Sigmoid colon (tissue), 7 donors: ENCODE measurements around the gene FRYL. TPM values are rescaled to one million over a fixed set of nuclear protein-coding genes. Genes with fewer than 3 reads are reported as not detected.

ENCODE experiments used
- DNase-seq: peaks from one replicate; pipeline ENCODE4 v3.0.0-alpha.2; 2019
- H3K27ac ChIP-seq, 4 donors: fragments of 200-600 bp; sonication (generic); one replicate each; pipeline ENCODE4 v1.5.1; 2016 to 2019; ENCODE audit warnings: mild to moderate bottlenecking in 1 of 4
- H3K27me3 ChIP-seq, 3 donors: fragments of 200-600 bp; sonication (generic); one replicate each; pipeline ENCODE4 v1.5.1; 2019; ENCODE audit warnings: mild to moderate bottlenecking in 1 of 3
- H3K36me3 ChIP-seq, 4 donors: fragments of 200-600 bp; sonication (generic); one replicate each; pipeline ENCODE4 v1.5.1; 2016 to 2019
- H3K4me1 ChIP-seq, 4 donors: fragments of 200-600 bp; sonication (generic); one replicate each; pipeline ENCODE4 v1.5.1; 2017 to 2019
- H3K4me3 ChIP-seq, 4 donors: fragments of 200-600 bp; sonication (generic); one replicate each; pipeline ENCODE4 v1.5.1; 2017 to 2019; ENCODE audit warnings: mild to moderate bottlenecking in 2 of 4, moderate library complexity in 1 of 4
- H3K9me3 ChIP-seq, 4 donors: fragments of 200-600 bp in 3 of 4; sonication (generic) in 3 of 4; one replicate each; pipeline versions ENCODE4 v1.5.1 to v1.6.1; 2013 to 2019
- CTCF ChIP-seq, 4 experiments: fragments of 450-650 bp in 3 of 4; fragments of 200-600 bp in 1 of 4; IDR thresholded peaks; one replicate each; pipeline ENCODE4 v1.5.1; 2016 to 2019; ENCODE audit warnings: antibody characterized with exemption in 4 of 4, mild to moderate bottlenecking in 3 of 4, moderate library complexity in 2 of 4
- EP300 ChIP-seq, 4 donors: sonication (generic); formaldehyde crosslinking; IDR thresholded peaks; one replicate each; pipeline ENCODE4 v1.6.1; 2017; ENCODE audit warnings: antibody characterized with exemption in 4 of 4
- POLR2A ChIP-seq, 2 donors: fragments of 450-650 bp; IDR thresholded peaks; one replicate each; pipeline ENCODE4 v1.6.1; 2016; ENCODE audit warnings: antibody characterized with exemption in 2 of 2, mild to moderate bottlenecking in 2 of 2, moderate library complexity in 2 of 2
- POLR2AphosphoS5 ChIP-seq, 4 donors: sonication (generic); formaldehyde crosslinking; IDR thresholded peaks; one replicate each; pipeline ENCODE4 v1.6.1; 2017; ENCODE audit warnings: antibody characterized with exemption in 4 of 4
- WGBS, 2 donors: extraction: QIAGEN DNeasy Blood & Tissue Kit; methylation state at CpG; one replicate each; pipeline ENCODE4 v1.1.7; 2013; 5-methylcytosine and 5-hydroxymethylcytosine counted together
- intact Hi-C: fragments of 100-400 bp; cut with DNase I; formaldehyde crosslinking; loops from one replicate; pipeline ENCODE4 v1.15.1; 2023
- polyA plus RNA-seq, 3 donors: library from polyadenylated mRNA; stranded (reverse); fragments of 200-250 nt; gene quantifications; one replicate each; pipeline ENCODE4 v1.2.3, GENCODE V29; 2013
- total RNA-seq, 4 donors: library from RNA; depleted of rRNA; stranded (reverse); fragments of >200 nt; gene quantifications; one replicate each; pipeline ENCODE4 v1.1.0, GENCODE V29; 2016
- donor health status: healthy with polysubstance abuse.
- donor health status: Bipolar disorder and iron deficiency.
- donor health status: healthy.

FRYL gene
- total and polyA plus RNA-seq, 7 donors, result 41.4 to 72.4 (median 55.0) TPM

- Histone ChIP-seq H3K4me3 (no peak overlapping the region), H3K27me3 (no peaks in the 10 kb centered on the region), H3K27ac (no peak overlapping the region), H3K9me3 (no peaks in the 10 kb centered on the region), H3K4me1 (no peaks in the 10 kb centered on the region), H3K36me3 (peaks cover 15 to 94% (median 44%) of the 10 kb centered on the region in 4 donors)
- TF ChIP-seq POLR2AphosphoS5 (IDR thresholded peaks at IDR 0.05) (no peak), CTCF (IDR thresholded peaks at IDR 0.05) (no peak), EP300 (IDR thresholded peaks at IDR 0.05) (no peak), POLR2A (IDR thresholded peaks at IDR 0.05) (no peak)
- 79 to 83% methylated on average over 3 of the region's 3 CpGs for WGBS, 2 donors
- no peak for DNase-seq
- intact Hi-C loops, result no loop called here
Observed at GRCh38 chr4:48543796-48544195, 236.3 kb downstream of the FRYL start.

GRCh38 chr4:48542888-48543287 lies 237.2 kb downstream of the FRYL start:
- no peaks in the 10 kb centered on the region for H3K4me1 ChIP-seq
- peaks cover 15 to 85% (median 38%) of the 10 kb centered on the region in 4 donors for H3K36me3 ChIP-seq
- no peaks in the 10 kb centered on the region for H3K9me3 ChIP-seq
- H3K4me3 ChIP-seq, result no peak overlapping the region
- no peak for DNase-seq
- intact Hi-C loops, result no loop called here
- no peak overlapping the region for H3K27ac ChIP-seq
- WGBS, 2 donors, result 96% methylated on average over 2 of the region's 2 CpGs
- H3K27me3 ChIP-seq, result no peaks in the 10 kb centered on the region
- no peak for TF ChIP-seq CTCF (IDR thresholded peaks at IDR 0.05)
- TF ChIP-seq POLR2AphosphoS5 (IDR thresholded peaks at IDR 0.05), result no peak
- TF ChIP-seq POLR2A (IDR thresholded peaks at IDR 0.05), result no peak
- no peak for TF ChIP-seq EP300 (IDR thresholded peaks at IDR 0.05)

GRCh38 chr4:48539597-48539996 lies 240.5 kb downstream of the FRYL start:
- intact Hi-C loops, result no loop called here
- TF ChIP-seq POLR2A (IDR thresholded peaks at IDR 0.05), result no peak
- no peak for TF ChIP-seq POLR2AphosphoS5 (IDR thresholded peaks at IDR 0.05)
- no peak for TF ChIP-seq CTCF (IDR thresholded peaks at IDR 0.05)
- TF ChIP-seq EP300 (IDR thresholded peaks at IDR 0.05), result no peak
- Histone ChIP-seq H3K27me3 (no peaks in the 10 kb centered on the region), H3K4me3 (no peak overlapping the region), H3K4me1 (no peaks in the 10 kb centered on the region), H3K36me3 (peaks cover 13 to 74% (median 27%) of the 10 kb centered on the region in 4 donors), H3K9me3 (no peaks in the 10 kb centered on the region), H3K27ac (no peak overlapping the region)
- DNase-seq, result no peak
- WGBS, 2 donors, result 82 to 89% methylated on average over 3 of the region's 3 CpGs

- no peaks in the 10 kb centered on the region for H3K4me1 ChIP-seq
- H3K4me3 ChIP-seq, result no peak overlapping the region
- H3K27ac ChIP-seq, result no peak overlapping the region
- H3K36me3 ChIP-seq, result peaks cover 8 to 74% (median 26%) of the 10 kb centered on the region in 4 donors
- H3K27me3 ChIP-seq, result no peaks in the 10 kb centered on the region
- H3K9me3 ChIP-seq, result no peaks in the 10 kb centered on the region
- no peak for TF ChIP-seq CTCF (IDR thresholded peaks at IDR 0.05)
- no peak for TF ChIP-seq POLR2AphosphoS5 (IDR thresholded peaks at IDR 0.05)
- TF ChIP-seq EP300 (IDR thresholded peaks at IDR 0.05), result no peak
- TF ChIP-seq POLR2A (IDR thresholded peaks at IDR 0.05), result no peak
- intact Hi-C loops, result no loop called here
- no peak for DNase-seq
Observed at GRCh38 chr4:48538358-48538757, 241.7 kb downstream of the FRYL start.

GRCh38 chr4:48526406-48526805 lies 253.7 kb downstream of the FRYL start:
- WGBS, 2 donors, result 92 to 95% methylated on average over 1 of the region's 1 CpG
- Histone ChIP-seq H3K4me1 (no peaks in the 10 kb centered on the region), H3K4me3 (no peak overlapping the region), H3K36me3 (peaks cover 9 to 100% (median 49%) of the 10 kb centered on the region in 4 donors), H3K27ac (no peak overlapping the region), H3K9me3 (no peaks in the 10 kb centered on the region), H3K27me3 (no peaks in the 10 kb centered on the region)
- TF ChIP-seq POLR2AphosphoS5 (IDR thresholded peaks at IDR 0.05) (no peak), EP300 (IDR thresholded peaks at IDR 0.05) (no peak), POLR2A (IDR thresholded peaks at IDR 0.05) (no peak), CTCF (IDR thresholded peaks at IDR 0.05) (no peak)
- no peak for DNase-seq
- intact Hi-C loops, result no loop called here
